Stomach (tissue), 9 donors: ENCODE measurements around the gene COLQ. TPM values are rescaled to one million over a fixed set of nuclear protein-coding genes. Genes with fewer than 3 reads are reported as not detected.

ENCODE experiments used
- DNase-seq, 2 donors: peaks; one replicate each; pipeline versions ENCODE4 v3.0.0 to v3.0.0-alpha.2; 2013 to 2019
- H3K27ac ChIP-seq, 5 donors: fragments of 200-600 bp in 4 of 5; sonication (generic) in 4 of 5; one replicate each; pipeline ENCODE4 v1.5.1; 2013 to 2019; ENCODE audit warnings: mild to moderate bottlenecking in 1 of 5, moderate library complexity in 1 of 5
- H3K27me3 ChIP-seq, 3 donors: fragments of 200-600 bp; sonication (generic); one replicate each; pipeline ENCODE4 v1.5.1; 2017 to 2019; ENCODE audit warnings: mixed run types in 1 of 3
- H3K36me3 ChIP-seq, 4 donors: fragments of 200-600 bp; sonication (generic); 1 replicate in 3 of 4; 2 replicates in 1 of 4; pipeline ENCODE4 v1.5.1; 2016 to 2019
- H3K4me1 ChIP-seq, 4 donors: fragments of 200-600 bp; sonication (generic); one replicate each; pipeline ENCODE4 v1.5.1; 2016 to 2019
- H3K4me3 ChIP-seq, 4 donors: fragments of 200-600 bp; sonication (generic) in 3 of 4; one replicate each; pipeline ENCODE4 v1.5.1; 2016 to 2019; ENCODE audit warnings: mild to moderate bottlenecking in 1 of 4
- H3K9me3 ChIP-seq, 4 donors: fragments of 200-600 bp; sonication (generic); one replicate each; pipeline ENCODE4 v1.5.1; 2016 to 2019
- CTCF ChIP-seq, 7 experiments: fragments of 450-650 bp in 4 of 7; fragments of 200-600 bp in 3 of 7; sonication (generic) in 3 of 7; IDR thresholded peaks; one replicate each; pipeline ENCODE4 v1.5.1; 2016 to 2019; ENCODE audit warnings: antibody characterized with exemption in 7 of 7, control low read depth in 2 of 7, mild to moderate bottlenecking in 1 of 7
- EP300 ChIP-seq: sonication (generic); formaldehyde crosslinking; IDR thresholded peaks from one replicate; pipeline ENCODE4 v1.6.1; 2017; ENCODE audit warnings: antibody characterized with exemption
- POLR2A ChIP-seq, 4 donors: fragments of 450-650 bp; IDR thresholded peaks; one replicate each; pipeline ENCODE4 v1.6.1; 2016; ENCODE audit warnings: antibody characterized with exemption in 4 of 4, control low read depth in 2 of 4, mild to moderate bottlenecking in 1 of 4, moderate library complexity in 1 of 4
- POLR2AphosphoS5 ChIP-seq, 3 donors: sonication (generic); formaldehyde crosslinking; IDR thresholded peaks; one replicate each; pipeline ENCODE4 v1.6.1; 2016; ENCODE audit warnings: antibody characterized with exemption in 3 of 3
- WGBS, 5 donors: extraction: QIAGEN DNeasy Blood & Tissue Kit in 3 of 5; methylation state at CpG; one replicate each; pipeline versions ENCODE4 v1.1.5 to v1.1.7; 2013 to 2018; 5-methylcytosine and 5-hydroxymethylcytosine counted together
- intact Hi-C: fragments of 100-400 bp; cut with DNase I; formaldehyde crosslinking; loops from one replicate; pipeline ENCODE4 v1.15.1; 2023; ENCODE audit warnings: low total_unique reads
- polyA plus RNA-seq, 3 donors: library from polyadenylated mRNA; stranded (reverse); fragments of 200-250 nt; gene quantifications; one replicate each; pipeline ENCODE4 v1.2.3, GENCODE V29; 2013
- total RNA-seq, 5 donors: library from RNA; depleted of rRNA; stranded (reverse); fragments of >200 nt; gene quantifications; one replicate each; pipeline versions ENCODE4 v1.1.0 to v1.2.3, GENCODE V29; 2014 to 2016
- donor health status: healthy with polysubstance abuse.
- donor health status: Bipolar disorder and iron deficiency.
- donor health status: healthy.

The COLQ gene
- total and polyA plus RNA-seq, 8 donors, result 0.29 to 5.3 (median 1.2) TPM; not detected in 1

DNA sequence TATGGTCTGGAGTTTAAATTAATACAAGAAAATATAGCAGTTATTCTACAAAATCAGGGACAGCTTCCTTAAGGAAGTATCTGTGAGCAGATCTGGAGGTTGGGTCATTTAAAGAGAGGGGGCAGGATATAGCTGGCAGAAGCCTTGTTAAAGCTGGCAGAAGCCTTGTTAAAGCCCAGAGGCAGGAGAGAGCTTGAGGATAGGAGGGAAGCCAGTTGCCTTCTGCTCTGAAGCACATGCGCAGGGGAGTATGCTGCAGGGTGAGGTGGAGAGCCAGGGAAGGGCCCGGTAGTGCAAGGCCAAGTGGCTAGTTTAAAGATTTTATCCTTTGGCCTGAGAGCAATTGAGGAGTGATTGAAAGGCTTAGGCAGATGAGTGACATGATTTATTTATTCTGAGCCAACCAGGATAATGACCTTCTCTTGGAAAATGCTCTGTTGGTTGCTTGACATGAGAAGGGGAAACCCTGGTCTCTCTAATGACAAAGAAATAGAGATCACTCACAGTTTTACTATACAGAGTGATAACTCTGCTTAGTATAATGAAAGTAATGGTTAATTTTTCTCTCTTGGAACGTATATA lies 90.2 kb downstream of the COLQ start:
- intact Hi-C loops, result no loop called here
- H3K36me3 ChIP-seq, result peaks cover 34 to 62% (median 61%) of the 10 kb centered on the region in 4 donors
- no peak overlapping the region for H3K27ac ChIP-seq
- H3K27me3 ChIP-seq, result no peaks in the 10 kb centered on the region
- no peak overlapping the region for H3K4me3 ChIP-seq
- WGBS, 5 donors, result 81 to 85% (median 82%) methylated on average over 3 of the region's 3 CpGs
- TF ChIP-seq EP300, result no peak
- TF ChIP-seq CTCF (IDR thresholded peaks at IDR 0.05), result no peak
- TF ChIP-seq POLR2AphosphoS5 (IDR thresholded peaks at IDR 0.05), result no peak
- no peak for TF ChIP-seq POLR2A (IDR thresholded peaks at IDR 0.05)
- H3K9me3 ChIP-seq, result no peaks in the 10 kb centered on the region
- peaks cover 0 to 45% (median 30%) of the 10 kb centered on the region in 4 donors for H3K4me1 ChIP-seq
- DNase-seq, result no peak

DNA sequence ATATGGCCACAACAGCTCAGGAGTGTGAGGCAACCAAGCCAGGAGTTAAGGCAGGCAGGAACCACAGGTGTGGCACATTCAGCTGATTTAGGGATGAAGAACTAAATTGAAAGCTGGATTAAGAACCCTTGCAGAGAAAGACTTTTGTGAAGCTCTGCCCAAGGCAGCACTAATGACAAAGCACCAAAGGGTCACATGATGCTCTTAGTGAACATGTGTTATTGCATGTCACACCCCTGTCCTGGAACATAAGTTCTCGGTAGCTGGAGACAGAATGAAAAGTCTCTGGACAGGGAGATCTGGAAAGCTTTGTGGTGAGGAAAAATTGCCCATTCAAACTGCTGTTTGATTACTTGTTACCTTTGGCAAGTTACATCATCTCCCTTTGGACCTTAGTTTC lies 90.9 kb downstream of the COLQ start:
- Histone ChIP-seq H3K27me3 (no peaks in the 10 kb centered on the region), H3K4me3 (no peak overlapping the region), H3K36me3 (peaks cover 27 to 55% (median 54%) of the 10 kb centered on the region in 4 donors), H3K27ac (no peak overlapping the region), H3K4me1 (peaks cover 0 to 52% (median 37%) of the 10 kb centered on the region in 4 donors), H3K9me3 (no peaks in the 10 kb centered on the region)
- DNase-seq, result no peak
- TF ChIP-seq POLR2AphosphoS5 (IDR thresholded peaks at IDR 0.05) (no peak), CTCF (IDR thresholded peaks at IDR 0.05) (no peak), POLR2A (IDR thresholded peaks at IDR 0.05) (no peak), EP300 (no peak)
- intact Hi-C loops, result no loop called here
- WGBS, 5 donors, result 63 to 79% (median 71%) methylated on average over 1 of the region's 1 CpG

GRCh38 chr3:15429080-15429479 lies 92.4 kb downstream of the COLQ start:
- H3K36me3 ChIP-seq, result peaks cover 12 to 47% (median 46%) of the 10 kb centered on the region in 4 donors
- no peaks in the 10 kb centered on the region for H3K27me3 ChIP-seq
- H3K27ac ChIP-seq, result no peak overlapping the region
- no peak for TF ChIP-seq CTCF (IDR thresholded peaks at IDR 0.05)
- no peak for TF ChIP-seq POLR2AphosphoS5 (IDR thresholded peaks at IDR 0.05)
- TF ChIP-seq POLR2A (IDR thresholded peaks at IDR 0.05), result no peak
- TF ChIP-seq EP300, result no peak
- peak overlapping the region in 3 of 4 donors; percentile 76 to 95 (median 83) for H3K4me3 ChIP-seq
- no peaks in the 10 kb centered on the region for H3K9me3 ChIP-seq
- 82 to 90% (median 85%) methylated on average over 6 of the region's 6 CpGs for WGBS, 5 donors
- H3K4me1 ChIP-seq, result peaks cover 0 to 63% (median 45%) of the 10 kb centered on the region in 4 donors
- no peak for DNase-seq
- intact Hi-C loops, result loop anchor here (10.0 kb wide), 1 partner anchor 126 kb away; no protein-coding TSS in a partner anchor

GRCh38 chr3:15428539-15428938 lies 93.0 kb downstream of the COLQ start:
- H3K4me3 ChIP-seq, result peak overlapping the region; percentile 76 to 95 (median 84)
- 9 to 10% (median 9%) methylated on average over 9 of the region's 9 CpGs for WGBS, 5 donors
- H3K27ac ChIP-seq, result peak overlapping the region in 4 of 5 donors; percentile 80 to 92 (median 87)
- DNase-seq, result peak in 1 of 2 donors; percentile 24
- H3K36me3 ChIP-seq, result peaks cover 12 to 47% (median 45%) of the 10 kb centered on the region in 4 donors
- intact Hi-C loops, result loop anchor here (10.0 kb wide), 1 partner anchor 126 kb away; no protein-coding TSS in a partner anchor
- H3K9me3 ChIP-seq, result no peaks in the 10 kb centered on the region
- no peak for TF ChIP-seq CTCF (IDR thresholded peaks at IDR 0.05)
- TF ChIP-seq POLR2AphosphoS5 (IDR thresholded peaks at IDR 0.05), result peak in 1 of 3 donors; percentile 12
- TF ChIP-seq POLR2A (IDR thresholded peaks at IDR 0.05), result no peak
- TF ChIP-seq EP300, result no peak
- H3K27me3 ChIP-seq, result no peaks in the 10 kb centered on the region
- H3K4me1 ChIP-seq, result peaks cover 0 to 63% (median 45%) of the 10 kb centered on the region in 4 donors
